A204.1 (cell line): ENCODE measurements around the gene LYST.
"Not testable (repeated sequence)": the region's sequence is repeated elsewhere in the genome, so short reads cannot be mapped to it uniquely, and the experiment has no call there.

Source experiments
- FAIRE-seq: peaks from 2 replicates; lab custom pipeline; 2012; peaks lifted over from hg19 to GRCh38; lab: Jason Lieb, UNC

Gene LYST

GRCh38 chr1:235651170-235651806 lies 215.4 kb downstream of the LYST start:
- FAIRE-seq: no peak

GRCh38 chr1:235650341-235651169 lies 216.2 kb downstream of the LYST start:
- FAIRE-seq: no peak

- FAIRE-seq: no peak
These were observed 217.1 kb downstream of the LYST start, which contains the start of gene GNG4 for GRCh38 chr1:235649368-235650163. TSS of gene GNG4 (minus strand) at chr1:235649784. CDS start at chr1:235583838, 65,946 bp downstream.

GRCh38 chr1:235648954-235649367 lies 217.7 kb downstream of the LYST start:
- FAIRE-seq: no peak

GRCh38 chr1:235648407-235648907 lies 218.2 kb downstream of the LYST start:
- FAIRE-seq: no peak

- not testable (repeated sequence) for FAIRE-seq
These were observed 219.2 kb downstream of the LYST start for GRCh38 chr1:235647537-235647936.

- no peak for FAIRE-seq
These were observed 220.2 kb downstream of the LYST start for GRCh38 chr1:235646463-235646862.

GRCh38 chr1:235644693-235645305 lies 221.9 kb downstream of the LYST start:
- no peak for FAIRE-seq

GRCh38 chr1:235643837-235644692 lies 222.6 kb downstream of the LYST start:
- no peak for FAIRE-seq

- FAIRE-seq: no peak
These were observed 223.7 kb downstream of the LYST start for GRCh38 chr1:235642943-235643371.

- FAIRE-seq: no peak
These were observed 224.4 kb downstream of the LYST start for GRCh38 chr1:235642011-235642942.

- FAIRE-seq: no peak
These were observed 226.1 kb downstream of the LYST start for GRCh38 chr1:235640580-235640979.

GRCh38 chr1:235639226-235640205 lies 227.2 kb downstream of the LYST start:
- no peak for FAIRE-seq

GRCh38 chr1:235638612-235639011 lies 228.1 kb downstream of the LYST start:
- FAIRE-seq: not testable (repeated sequence)

GRCh38 chr1:235637756-235638534 lies 228.8 kb downstream of the LYST start:
- FAIRE-seq: no peak

- no peak for FAIRE-seq
These were observed 230.6 kb downstream of the LYST start for GRCh38 chr1:235635938-235636662.
